ENCODE results near the gene FN3KRP.

The FN3KRP gene

GRCh38 chr17:82716203-82717010 lies at the start of gene FN3KRP:
Gene FN3KRP (plus strand): TSS chr17:82716706. CDS start chr17:82716756, 50 bp downstream.
- DNase-seq (ENCODE audit: low read depth in 1 of 2, low spot score in 1 of 2) = peak; percentile 58 to 93

- DNase-seq (ENCODE audit: low read depth in 1 of 2, low spot score in 1 of 2) = no peak
Observed at GRCh38 chr17:82666931-82667667, 49.4 kb upstream of the FN3KRP start.

GRCh38 chr17:82667668-82668000 lies 48.9 kb upstream of the FN3KRP start:
- DNase-seq (ENCODE audit: low read depth in 1 of 2, low spot score in 1 of 2) = no peak

- no peak for DNase-seq (ENCODE audit: low read depth in 1 of 2, low spot score in 1 of 2)
Observed at GRCh38 chr17:82668024-82668630, 48.4 kb upstream of the FN3KRP start.

GRCh38 chr17:82668631-82669099 lies 47.8 kb upstream of the FN3KRP start:
- peak in 1 of 2 donors; percentile 18 for DNase-seq (ENCODE audit: low read depth in 1 of 2, low spot score in 1 of 2)

GRCh38 chr17:82670661-82671450 lies 45.6 kb upstream of the FN3KRP start:
- no peak for DNase-seq (ENCODE audit: low read depth in 1 of 2, low spot score in 1 of 2)

GRCh38 chr17:82674656-82675475 lies 41.6 kb upstream of the FN3KRP start:
- no peak for DNase-seq (ENCODE audit: low read depth in 1 of 2, low spot score in 1 of 2)

- DNase-seq (ENCODE audit: low read depth in 1 of 2, low spot score in 1 of 2) = no peak
Observed at GRCh38 chr17:82675476-82676245, 40.8 kb upstream of the FN3KRP start.

- no peak for DNase-seq (ENCODE audit: low read depth in 1 of 2, low spot score in 1 of 2)
Observed at GRCh38 chr17:82677353-82677925, 39.1 kb upstream of the FN3KRP start.

GRCh38 chr17:82678265-82678891 lies 38.1 kb upstream of the FN3KRP start:
- no peak for DNase-seq (ENCODE audit: low read depth in 1 of 2, low spot score in 1 of 2)

- DNase-seq (ENCODE audit: low read depth in 1 of 2, low spot score in 1 of 2) = no peak
Observed at GRCh38 chr17:82679586-82680465, 36.7 kb upstream of the FN3KRP start.

GRCh38 chr17:82681547-82681946 lies 35.0 kb upstream of the FN3KRP start:
- no peak for DNase-seq (ENCODE audit: low read depth in 1 of 2, low spot score in 1 of 2)

GRCh38 chr17:82683534-82683933 lies 33.0 kb upstream of the FN3KRP start:
- no peak for DNase-seq (ENCODE audit: low read depth in 1 of 2, low spot score in 1 of 2)

GRCh38 chr17:82684228-82684841 lies 32.2 kb upstream of the FN3KRP start:
- DNase-seq (ENCODE audit: low read depth in 1 of 2, low spot score in 1 of 2) = no peak

GRCh38 chr17:82685291-82685690 lies 31.2 kb upstream of the FN3KRP start:
- DNase-seq (ENCODE audit: low read depth in 1 of 2, low spot score in 1 of 2) = no peak

- DNase-seq (ENCODE audit: low read depth in 1 of 2, low spot score in 1 of 2) = no peak
Observed at GRCh38 chr17:82686366-82687324, 29.9 kb upstream of the FN3KRP start.
